Peyer's patch (tissue), 4 donors: ENCODE measurements around the gene ECM1.

ENCODE experiments used
- CTCF ChIP-seq, 6 experiments: fragments of 450-650 bp in 4 of 6; fragments of 200-600 bp in 2 of 6; sonication (generic) in 1 of 6; IDR thresholded peaks; one replicate each; pipeline ENCODE4 v1.5.1; 2017 to 2019; ENCODE audit warnings: antibody characterized with exemption in 6 of 6, mild to moderate bottlenecking in 3 of 6, moderate library complexity in 1 of 6
- POLR2A ChIP-seq, 2 donors: fragments of 450-650 bp; IDR thresholded peaks; one replicate each; pipeline ENCODE4 v1.5.1; 2017; ENCODE audit warnings: antibody characterized with exemption in 2 of 2, mild to moderate bottlenecking in 2 of 2, moderate library complexity in 2 of 2

- TF ChIP-seq CTCF (IDR thresholded peaks at IDR 0.05) (no peak), POLR2A (IDR thresholded peaks at IDR 0.05) (no peak)
Observed at GRCh38 chr1:150543500-150544143, 35.7 kb downstream of the ECM1 start.
